H1 (cell line): ENCODE measurements around the gene KLHL17. TPM values are rescaled to one million over a fixed set of nuclear protein-coding genes. Genes with fewer than 3 reads are reported as not detected.
"Not testable (repeated sequence)": the region's sequence is repeated elsewhere in the genome, so short reads cannot be mapped to it uniquely, and the experiment has no call there.

Experiments used
- CTCF ChIA-PET: fragments of 300-600 bp; sonication (Branson Sonifier 250); formaldehyde crosslinking; loops from one replicate; lab custom pipeline; 2021; ENCODE audit not compliant: partially characterized antibody; lab: Charles Lee
- POLR2A ChIA-PET: fragments of 300-600 bp; sonication (Branson Sonifier 250); formaldehyde crosslinking; loops from one replicate; lab custom pipeline; 2021; ENCODE audit warnings: inconsistent platforms; ENCODE audit not compliant: partially characterized antibody; lab: Charles Lee
- DNase-seq, 2 experiments: peaks; one replicate each; pipeline versions ENCODE4 v3.0.0 to v3.0.0-alpha.2; 2010 to 2022; ENCODE audit warnings: low spot score in 2 of 2, low read depth in 1 of 2, mixed read lengths in 1 of 2
- FAIRE-seq: peaks from 2 replicates; lab custom pipeline; 2011; peaks lifted over from hg19 to GRCh38; lab: Jason Lieb, UNC
- H2AFZ ChIP-seq: 2 replicates; pipeline ENCODE4 v1.8.1; 2012; ENCODE audit warnings: low read length, inconsistent platforms
- H2AK5ac ChIP-seq: 2 replicates; pipeline ENCODE4 v1.6.1; 2013; ENCODE audit warnings: low read depth, low read length
- H2BK120ac ChIP-seq: replicated peaks from 2 replicates; pipeline ENCODE3; 2013; ENCODE audit warnings: low read depth, low read length, inconsistent platforms
- H2BK12ac ChIP-seq: 2 replicates; pipeline ENCODE4 v1.6.1; 2013; ENCODE audit warnings: low read depth, low read length
- H2BK15ac ChIP-seq: 2 replicates; pipeline ENCODE4 v1.6.1; 2013; ENCODE audit warnings: low read length
- H2BK20ac ChIP-seq: 2 replicates; pipeline ENCODE4 v1.6.1; 2013; ENCODE audit warnings: low read length
- H2BK5ac ChIP-seq: 2 replicates; pipeline ENCODE4 v1.6.1; 2013; ENCODE audit warnings: low read depth, low read length
- H3K14ac ChIP-seq: 2 replicates; pipeline ENCODE4 v1.6.1; 2013; ENCODE audit warnings: inconsistent platforms; ENCODE audit not compliant: insufficient read length
- H3K18ac ChIP-seq: 2 replicates; pipeline ENCODE4 v1.6.1; 2013; ENCODE audit warnings: low read length; ENCODE audit errors: extremely low read depth
- H3K23ac ChIP-seq: 2 replicates; pipeline ENCODE4 v1.6.1; 2013; ENCODE audit warnings: inconsistent platforms; ENCODE audit not compliant: insufficient read length
- H3K23me2 ChIP-seq: 2 replicates; pipeline ENCODE4 v1.6.1; 2013; ENCODE audit warnings: low read depth, low read length
- H3K27ac ChIP-seq: 2 replicates; pipeline ENCODE4 v1.6.1; 2011; ENCODE audit warnings: low read depth, low read length, inconsistent platforms
- H3K27me3 ChIP-seq, 4 experiments: replicated peaks in 1 of 4; 1 replicate in 1 of 4; 2 replicates in 3 of 4; pipeline versions ENCODE4 v1.6.1 to v1.8.1; 2011 to 2013; ENCODE audit warnings: low read length in 3 of 4, mild to moderate bottlenecking in 3 of 4, inconsistent platforms in 2 of 4, mixed read lengths in 2 of 4, moderate library complexity in 1 of 4; ENCODE audit not compliant: control insufficient read depth in 3 of 4, insufficient read depth in 3 of 4; ENCODE audit errors: extremely low read depth in 1 of 4
- H3K36me3 ChIP-seq, 4 experiments: 2 replicates each; pipeline versions ENCODE4 v1.6.1 to v1.8.1; 2011 to 2013; ENCODE audit warnings: mild to moderate bottlenecking in 4 of 4, low read length in 3 of 4, moderate library complexity in 2 of 4, control low read depth in 1 of 4, inconsistent platforms in 1 of 4; ENCODE audit not compliant: insufficient read depth in 4 of 4, control insufficient read depth in 2 of 4
- H3K4ac ChIP-seq: replicated peaks from 2 replicates; pipeline ENCODE3; 2013; ENCODE audit warnings: low read length, low read depth, mixed read lengths, inconsistent platforms; ENCODE audit not compliant: insufficient read length
- H3K4me1 ChIP-seq, 4 experiments: replicated peaks in 1 of 4; 1 replicate in 1 of 4; 2 replicates in 3 of 4; pipeline versions ENCODE4 v1.6.1 to v1.8.1; 2011 to 2013; ENCODE audit warnings: low read length in 3 of 4, inconsistent platforms in 2 of 4, mixed read lengths in 1 of 4; ENCODE audit not compliant: insufficient read depth in 4 of 4, control insufficient read depth in 3 of 4
- H3K4me2 ChIP-seq, 2 experiments: 2 replicates each; pipeline versions ENCODE4 v1.6.1 to v1.8.1; 2011 to 2013; ENCODE audit warnings: low read depth in 2 of 2, low read length in 2 of 2, control low read depth in 1 of 2, inconsistent platforms in 1 of 2, mild to moderate bottlenecking in 1 of 2; ENCODE audit not compliant: insufficient read depth in 1 of 2
- H3K4me3 ChIP-seq, 4 experiments: fragments of 200-600, 300-600 bp in 1 of 4; sonication (generic), shearing (Covaris generic), sonication (Bioruptor Twin) in 1 of 4; 2 replicates each; pipeline versions ENCODE4 v1.5.1 to v1.8.1; 2011 to 2016; ENCODE audit warnings: low read length in 4 of 4, low read depth in 3 of 4, control low read depth in 2 of 4, inconsistent platforms in 2 of 4, mild to moderate bottlenecking in 2 of 4, mixed read lengths in 1 of 4, moderate library complexity in 1 of 4; ENCODE audit not compliant: insufficient read depth in 2 of 4; ENCODE audit errors: extremely low read depth in 1 of 4
- H3K56ac ChIP-seq: replicated peaks from 2 replicates; pipeline ENCODE3; 2013; ENCODE audit warnings: low read depth, mild to moderate bottlenecking, mixed read lengths, low read length, inconsistent platforms; ENCODE audit not compliant: insufficient read length
- H3K79me1 ChIP-seq: 2 replicates; pipeline ENCODE4 v1.6.1; 2013; ENCODE audit warnings: low read depth, low read length, control low read depth
- H3K79me2 ChIP-seq, 2 experiments: 2 replicates each; pipeline versions ENCODE4 v1.6.1 to v1.8.1; 2012 to 2013; ENCODE audit warnings: low read length in 2 of 2, mild to moderate bottlenecking in 2 of 2, inconsistent platforms in 1 of 2; ENCODE audit not compliant: insufficient read depth in 2 of 2, control insufficient read depth in 1 of 2
- H3K9ac ChIP-seq, 4 experiments: replicated peaks in 1 of 4; 1 replicate in 1 of 4; 2 replicates in 3 of 4; pipeline versions ENCODE4 v1.6.1 to v1.8.1; 2011 to 2013; ENCODE audit warnings: low read depth in 3 of 4, low read length in 3 of 4, control low read depth in 2 of 4, mild to moderate bottlenecking in 2 of 4, moderate library complexity in 2 of 4, inconsistent platforms in 1 of 4; ENCODE audit errors: extremely low read depth in 1 of 4
- H3K9me3 ChIP-seq, 2 experiments: 2 replicates each; pipeline versions ENCODE4 v1.6.1 to v1.8.1; 2012 to 2013; ENCODE audit warnings: mild to moderate bottlenecking in 2 of 2, moderate library complexity in 2 of 2, control low read depth in 1 of 2, inconsistent platforms in 1 of 2, low read depth in 1 of 2, low read length in 1 of 2, mixed read lengths in 1 of 2; ENCODE audit not compliant: insufficient read depth in 2 of 2
- H4K20me1 ChIP-seq, 2 experiments: replicated peaks in 1 of 2; 2 replicates each; pipeline versions ENCODE3 to v1.8.1; 2011 to 2013; ENCODE audit warnings: inconsistent platforms in 2 of 2, low read length in 2 of 2, mild to moderate bottlenecking in 1 of 2; ENCODE audit not compliant: insufficient read depth in 2 of 2, control insufficient read depth in 1 of 2
- H4K5ac ChIP-seq: 2 replicates; pipeline ENCODE4 v1.6.1; 2013; ENCODE audit warnings: low read length, low read depth, mixed read lengths, inconsistent platforms; ENCODE audit not compliant: insufficient read length
- H4K8ac ChIP-seq: 2 replicates; pipeline ENCODE4 v1.8.0; 2013; ENCODE audit warnings: mild to moderate bottlenecking, moderate library complexity, low read length, inconsistent platforms; ENCODE audit not compliant: insufficient read depth; ENCODE audit errors: extremely low read depth
- H4K91ac ChIP-seq: replicated peaks from 2 replicates; pipeline ENCODE3; 2013; ENCODE audit warnings: low read length, mixed read lengths, inconsistent platforms; ENCODE audit not compliant: insufficient read length
- CEBPB ChIP-seq: IDR thresholded peaks from 2 replicates; pipeline ENCODE4 v1.6.1; 2012; ENCODE audit warnings: low read depth, low read length
- CHD1 ChIP-seq: IDR thresholded peaks from 2 replicates; pipeline ENCODE4 v1.6.1; 2012; ENCODE audit warnings: low read depth, low read length, improper control_type of control experiment
- HDAC2 ChIP-seq, 2 experiments: fragments of 300-600 bp in 1 of 2; sonication (generic) in 1 of 2; IDR thresholded peaks; 2 replicates each; pipeline ENCODE4 v1.6.1; 2011 to 2012; ENCODE audit warnings: low read depth in 2 of 2, low read length in 2 of 2, mild to moderate bottlenecking in 2 of 2, moderate library complexity in 2 of 2, borderline replicate concordance in 1 of 2, inconsistent platforms in 1 of 2
- JUN ChIP-seq: IDR thresholded peaks from 2 replicates; pipeline ENCODE4 v1.6.1; 2011; ENCODE audit warnings: low read depth, mild to moderate bottlenecking, improper control_type of control experiment, low read length
- JUND ChIP-seq: IDR thresholded peaks from 2 replicates; pipeline ENCODE4 v1.6.1; 2011; ENCODE audit warnings: mild to moderate bottlenecking, improper control_type of control experiment, low read length
- TAF7 ChIP-seq: optimal IDR thresholded peaks from 2 replicates; pipeline ENCODE3; 2011; ENCODE audit warnings: low read depth, mild to moderate bottlenecking, inconsistent platforms, low read length, moderate library complexity, borderline replicate concordance
- WGBS, 2 experiments: shearing (Covaris generic) in 1 of 2; methylation state at CpG; one replicate each; pipeline versions ENCODE4 v1.1.6 to v1.1.7; 2013 to 2015; ENCODE audit warnings: low lambda C conversion rate in 2 of 2, mixed read lengths in 2 of 2, inconsistent platforms in 1 of 2, low coverage in 1 of 2, missing lambda C conversion rate in 1 of 2; ENCODE audit not compliant: insufficient replicate concordance in 2 of 2, insufficient coverage in 1 of 2, insufficient read length in 1 of 2; ENCODE audit errors: extremely low coverage in 1 of 2, missing lambda C conversion rate in 1 of 2; 5-methylcytosine and 5-hydroxymethylcytosine counted together
- polyA plus RNA-seq, 7 experiments: library from polyadenylated mRNA; depleted of rRNA in 3 of 7; stranded (reverse) in 5 of 7; unstranded in 2 of 7; fragments of >200 nt in 5 of 7; fragments of 200-250 nt in 2 of 7; gene quantifications; 1 replicate in 5 of 7; 2 replicates in 1 of 7; 4 replicates in 1 of 7; pipeline versions ENCODE4 v1.2.1 to v1.2.3, GENCODE V29; 2011 to 2013; ENCODE audit warnings: missing spikeins in 2 of 7, mixed read lengths in 2 of 7
- total RNA-seq: library from RNA; stranded (reverse); fragmentation: NEBNext Ultra II Directional; extraction: Animal tissue kit (Norgen Biotek cat#: 25700); gene quantifications from 2 replicates; pipeline ENCODE4 v1.2.1, GENCODE V29; 2021

KLHL17 gene
- total and polyA plus RNA-seq, 2 of the 8 experiments (the other 6 are each of a cell fraction or from before 2014, with no cell fraction given) = 32.6 to 36.1 TPM

DNA sequence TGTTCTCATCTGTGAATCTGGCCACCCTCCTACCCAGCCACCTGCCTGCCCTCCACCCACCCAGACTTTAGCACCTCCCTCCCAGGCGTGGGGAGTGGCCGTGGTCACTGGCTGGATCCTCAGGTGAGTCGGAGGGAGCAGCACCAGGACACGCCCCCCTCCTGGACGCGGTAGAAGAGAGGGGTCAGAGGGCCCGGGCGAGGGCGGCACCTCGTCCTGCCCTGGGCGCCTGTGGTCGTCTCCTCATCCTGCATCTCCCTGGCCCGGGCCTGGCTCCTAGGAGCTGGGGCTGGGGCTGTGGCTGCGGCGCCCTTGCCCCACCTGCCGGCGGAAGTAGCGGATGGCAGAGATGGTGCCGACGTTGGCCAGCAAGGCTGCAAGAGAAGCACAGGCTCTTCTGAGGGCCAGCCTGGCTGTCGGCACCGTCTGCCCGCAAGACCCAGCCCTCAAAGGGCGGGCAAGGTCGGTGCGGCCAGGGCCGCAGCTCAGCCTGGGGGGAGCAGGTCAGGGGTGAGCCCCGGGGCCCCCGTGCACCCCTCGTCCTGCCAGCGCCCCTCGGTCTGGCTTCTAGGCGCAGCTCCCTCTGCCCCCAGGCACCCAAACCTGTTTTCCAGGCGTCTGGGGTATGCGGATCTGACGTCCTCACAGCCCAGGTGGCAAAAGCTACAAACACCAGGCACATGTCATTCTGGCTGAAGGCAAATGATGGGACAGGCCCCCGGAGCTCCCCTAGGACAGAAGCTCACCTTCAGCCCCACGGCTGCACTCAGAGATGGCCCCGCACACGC is 15.7 kb downstream of the KLHL17 start (continued):
- TF ChIP-seq TAF7 (no peak), JUN (no peak), CEBPB (no peak), HDAC2 (IDR thresholded peaks at IDR 0.05; ENCODE audit: borderline replicate concordance in 1 of 2, low read depth in 2 of 2, low read length in 2 of 2) (no peak), JUND (no peak), CHD1 (no peak)

- WGBS, 2 experiments = no CpG with 5 or more reads among the region's 39 CpGs
- H4K91ac ChIP-seq, H3K23ac ChIP-seq, H3K36me3 ChIP-seq, H2AK5ac ChIP-seq, H2BK15ac ChIP-seq, H2BK120ac ChIP-seq, H3K4ac ChIP-seq, H4K5ac ChIP-seq, H3K79me1 ChIP-seq, H3K79me2 ChIP-seq, H2BK5ac ChIP-seq, H3K23me2 ChIP-seq, H4K8ac ChIP-seq, H2BK20ac ChIP-seq, H3K4me1 ChIP-seq, H3K27me3 ChIP-seq, H3K56ac ChIP-seq, FAIRE-seq, DNase-seq, H3K9me3 ChIP-seq, H2BK12ac ChIP-seq, H3K9ac ChIP-seq, H3K4me3 ChIP-seq, H4K20me1 ChIP-seq, H3K14ac ChIP-seq, H3K18ac ChIP-seq, H2AFZ ChIP-seq, H3K27ac ChIP-seq: not testable (repeated sequence)
- CTCF ChIA-PET = interaction anchor here (0.6 to 1.6 kb wide), 5 partner anchors 25 to 326 kb away, joined by 3 to 6 read pairs (median 3); no protein-coding TSS in a partner anchor
- H3K4me2 ChIP-seq = 0 out of 4 replicates have a peak overlapping the region, but pooled peaks of 1 of the 2 experiments have one; percentile 11
- POLR2A ChIA-PET = interaction anchor here (0.6 to 1.1 kb wide), 3 partner anchors 9 to 172 kb away, joined by 3 to 6 read pairs (median 3); no protein-coding TSS in a partner anchor
Measured at GRCh38 chr1:976791-977190, 16.4 kb downstream of the KLHL17 start.
